ENCODE measurements around the gene KAZN.

KAZN gene

GRCh38 chr1:14866911-14867612, 268.6 kb downstream of the KAZN start:
- DNase-seq, result no peak

- DNase-seq, result no peak
Observed at GRCh38 chr1:14869187-14869586, 270.7 kb downstream of the KAZN start.

- DNase-seq, result no peak
Observed at GRCh38 chr1:14871218-14871970, 272.9 kb downstream of the KAZN start.

GRCh38 chr1:14872762-14873161, 274.3 kb downstream of the KAZN start:
- no peak for DNase-seq

- DNase-seq, result no peak
Observed at GRCh38 chr1:14873677-14874076, 275.2 kb downstream of the KAZN start.

GRCh38 chr1:14875524-14876509, 277.3 kb downstream of the KAZN start:
- DNase-seq, result no peak

GRCh38 chr1:14876747-14877146, 278.3 kb downstream of the KAZN start:
- no peak for DNase-seq

GRCh38 chr1:14877224-14877623, 278.7 kb downstream of the KAZN start:
- DNase-seq, result no peak

- no peak for DNase-seq
Observed at GRCh38 chr1:14878124-14878523, 279.6 kb downstream of the KAZN start.

- no peak for DNase-seq
Observed at GRCh38 chr1:14878951-14879350, 280.5 kb downstream of the KAZN start.

GRCh38 chr1:14880456-14881316, 282.2 kb downstream of the KAZN start:
- no peak for DNase-seq

GRCh38 chr1:14881775-14882672, 283.5 kb downstream of the KAZN start:
- DNase-seq, result no peak

GRCh38 chr1:14884614-14885175, 286.2 kb downstream of the KAZN start:
- DNase-seq, result no peak

GRCh38 chr1:14887044-14887566, 288.6 kb downstream of the KAZN start:
- DNase-seq, result no peak

- no peak for DNase-seq
Observed at GRCh38 chr1:14887764-14888350, 289.4 kb downstream of the KAZN start.

GRCh38 chr1:14888374-14888773, 289.9 kb downstream of the KAZN start:
- DNase-seq, result no peak

- no peak for DNase-seq
Observed at GRCh38 chr1:14889825-14890440, 291.4 kb downstream of the KAZN start.

GRCh38 chr1:14891991-14892390, 293.5 kb downstream of the KAZN start:
- DNase-seq, result no peak

GRCh38 chr1:14894811-14895560, 296.5 kb downstream of the KAZN start:
- no peak for DNase-seq
